Osteocyte (in vitro differentiated cells): Measurements from ENCODE around the gene UBE2U. TPM values are rescaled to one million over a fixed set of nuclear protein-coding genes. Genes with fewer than 3 reads are reported as not detected.

Experiments used
- DNase-seq: peaks from one replicate; pipeline ENCODE4 v3.0.0; 2021; ENCODE audit warnings: mixed read lengths; ENCODE audit not compliant: unreplicated experiment; ENCODE audit errors: extremely low spot score
- H3K27ac Mint-ChIP-seq: one replicate; pipeline ENCODE4 v1.8.0; 2021; ENCODE audit warnings: mild to moderate bottlenecking, mixed read lengths; ENCODE audit not compliant: unreplicated experiment
- H3K27me3 Mint-ChIP-seq: one replicate; pipeline ENCODE4 v1.8.0; 2021; ENCODE audit warnings: mixed read lengths; ENCODE audit not compliant: unreplicated experiment
- H3K36me3 Mint-ChIP-seq: one replicate; pipeline ENCODE4 v1.8.0; 2021; ENCODE audit warnings: mixed read lengths; ENCODE audit not compliant: unreplicated experiment
- H3K4me1 Mint-ChIP-seq: one replicate; pipeline ENCODE4 v1.8.0; 2021; ENCODE audit warnings: mixed read lengths; ENCODE audit not compliant: unreplicated experiment
- H3K4me3 Mint-ChIP-seq: one replicate; pipeline ENCODE4 v1.8.0; 2021; ENCODE audit warnings: mild to moderate bottlenecking, moderate library complexity, mixed read lengths; ENCODE audit not compliant: unreplicated experiment
- H3K9me3 Mint-ChIP-seq: one replicate; pipeline ENCODE4 v1.8.0; 2021; ENCODE audit warnings: mixed read lengths; ENCODE audit not compliant: unreplicated experiment
- CTCF ChIP-seq: fragments of 200-600 bp; sonication (generic); IDR thresholded peaks from 2 replicates; pipeline ENCODE4 v1.5.0; 2021; ENCODE audit warnings: antibody characterized with exemption, mild to moderate bottlenecking, moderate library complexity
- total RNA-seq: library from RNA; stranded (reverse); gene quantifications from 2 replicates; pipeline ENCODE4 v1.2.1, GENCODE V29; 2021

UBE2U gene
- total RNA-seq, 1 donor from 2014 or later: not detected

- no peak overlapping the region for H3K4me3 Mint-ChIP-seq
- H3K9me3 Mint-ChIP-seq: no peaks in the 10 kb centered on the region
These were observed 78.9 kb downstream of the UBE2U start for GRCh38 chr1:64282351-64282750.

GRCh38 chr1:64287071-64287470 is 83.6 kb downstream of the UBE2U start:
- Mint-ChIP-seq H3K9me3 (no peaks in the 10 kb centered on the region), H3K27me3 (peaks cover 19% of the 10 kb centered on the region), H3K27ac (no peak overlapping the region), H3K36me3 (no peaks in the 10 kb centered on the region), H3K4me1 (peaks cover 3% of the 10 kb centered on the region), H3K4me3 (no peak overlapping the region)
- DNase-seq: no peak
- TF ChIP-seq CTCF: no peak

More at GRCh38 chr1:64282351-64282750, 78.9 kb downstream of the UBE2U start:
- Mint-ChIP-seq H3K27ac (no peak overlapping the region), H3K36me3 (no peaks in the 10 kb centered on the region), H3K27me3 (peaks cover 15% of the 10 kb centered on the region), H3K4me1 (peaks cover 3% of the 10 kb centered on the region)
- no peak for TF ChIP-seq CTCF
- no peak for DNase-seq

GRCh38 chr1:64290420-64290819 is 87.0 kb downstream of the UBE2U start:
- no peak overlapping the region for H3K4me3 Mint-ChIP-seq
- DNase-seq: no peak
- no peaks in the 10 kb centered on the region for H3K4me1 Mint-ChIP-seq
- no peak for TF ChIP-seq CTCF
- peaks cover 38% of the 10 kb centered on the region for H3K27me3 Mint-ChIP-seq
- no peak overlapping the region for H3K27ac Mint-ChIP-seq
- H3K36me3 Mint-ChIP-seq: no peaks in the 10 kb centered on the region
- no peaks in the 10 kb centered on the region for H3K9me3 Mint-ChIP-seq

GRCh38 chr1:64291931-64292330 is 88.5 kb downstream of the UBE2U start:
- H3K4me3 Mint-ChIP-seq: no peak overlapping the region
- TF ChIP-seq CTCF: no peak
- no peaks in the 10 kb centered on the region for H3K36me3 Mint-ChIP-seq
- no peaks in the 10 kb centered on the region for H3K9me3 Mint-ChIP-seq
- H3K27ac Mint-ChIP-seq: no peak overlapping the region
- peaks cover 36% of the 10 kb centered on the region for H3K27me3 Mint-ChIP-seq
- H3K4me1 Mint-ChIP-seq: no peaks in the 10 kb centered on the region
- no peak for DNase-seq

GRCh38 chr1:64292399-64292798 is 89.0 kb downstream of the UBE2U start:
- no peaks in the 10 kb centered on the region for H3K4me1 Mint-ChIP-seq

More at GRCh38 chr1:64292399-64292798, 89.0 kb downstream of the UBE2U start:
- no peak overlapping the region for H3K4me3 Mint-ChIP-seq
- H3K27me3 Mint-ChIP-seq: peaks cover 40% of the 10 kb centered on the region
- no peak for TF ChIP-seq CTCF
- H3K36me3 Mint-ChIP-seq: no peaks in the 10 kb centered on the region
- DNase-seq: no peak
- no peaks in the 10 kb centered on the region for H3K9me3 Mint-ChIP-seq
- H3K27ac Mint-ChIP-seq: no peak overlapping the region
